ENCODE measurements around the gene ANKRD12. TPM values are rescaled to one million over a fixed set of nuclear protein-coding genes. Genes with fewer than 3 reads are reported as not detected.

ANKRD12 gene
- total RNA-seq, 1 donor from 2014 or later, result 53.3 TPM

DNA sequence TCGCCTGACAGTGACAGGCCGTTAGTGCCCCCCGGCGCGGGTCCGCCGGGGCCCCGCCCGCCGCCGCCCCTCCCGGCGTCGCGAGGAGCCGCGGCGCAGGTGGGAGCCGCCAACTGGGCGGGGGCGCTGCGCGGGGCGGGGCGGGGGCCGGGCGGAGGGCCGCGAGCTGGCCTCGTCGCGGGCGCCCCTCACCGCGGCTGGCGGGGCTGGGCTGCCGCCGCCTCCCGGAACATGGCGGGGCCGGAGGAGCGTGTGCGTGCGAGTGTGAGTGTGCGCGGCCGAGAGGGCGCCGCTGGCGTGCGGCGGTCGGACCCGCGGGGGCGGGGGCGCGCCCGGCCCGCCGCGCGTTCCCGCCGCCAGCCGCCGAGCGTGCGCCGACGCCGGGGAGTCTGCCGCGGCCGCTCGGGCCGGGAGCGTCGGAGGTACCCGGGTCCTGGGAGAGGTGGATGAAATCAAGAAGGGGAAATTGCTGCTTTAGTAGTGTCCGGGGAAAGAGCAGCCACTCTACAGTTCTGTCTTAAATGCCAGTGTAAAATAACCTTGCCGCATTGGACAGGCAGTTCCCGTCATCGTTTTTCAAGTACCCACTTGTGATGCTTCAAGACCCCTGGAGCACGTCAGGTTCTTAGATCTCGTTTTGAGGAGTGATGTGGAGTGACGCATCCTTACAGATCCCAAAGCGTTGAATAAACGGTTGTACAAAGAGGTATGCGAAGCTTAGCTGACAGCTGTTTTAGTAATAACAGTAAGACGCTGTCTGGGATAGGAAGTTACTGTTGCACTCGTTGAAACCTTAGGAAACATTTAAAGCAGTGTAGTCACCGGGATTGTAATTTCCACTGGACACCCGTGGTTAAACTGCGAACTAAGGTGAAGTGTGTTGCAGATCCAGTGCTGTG, 836 bp downstream of the ANKRD12 start:
- Mint-ChIP-seq H3K4me1 (ENCODE audit: low read depth) (peaks cover 32% of the 10 kb centered on the region), H3K4me3 (ENCODE audit: low read depth) (peak overlapping the region; percentile 90), H3K9me3 (ENCODE audit: low read depth) (no peaks in the 10 kb centered on the region), H3K27me3 (no peaks in the 10 kb centered on the region), H3K27ac (peak overlapping the region; percentile 95), H3K36me3 (ENCODE audit: insufficient read depth) (peaks cover 3% of the 10 kb centered on the region)
- TF ChIP-seq, protein P1, sequence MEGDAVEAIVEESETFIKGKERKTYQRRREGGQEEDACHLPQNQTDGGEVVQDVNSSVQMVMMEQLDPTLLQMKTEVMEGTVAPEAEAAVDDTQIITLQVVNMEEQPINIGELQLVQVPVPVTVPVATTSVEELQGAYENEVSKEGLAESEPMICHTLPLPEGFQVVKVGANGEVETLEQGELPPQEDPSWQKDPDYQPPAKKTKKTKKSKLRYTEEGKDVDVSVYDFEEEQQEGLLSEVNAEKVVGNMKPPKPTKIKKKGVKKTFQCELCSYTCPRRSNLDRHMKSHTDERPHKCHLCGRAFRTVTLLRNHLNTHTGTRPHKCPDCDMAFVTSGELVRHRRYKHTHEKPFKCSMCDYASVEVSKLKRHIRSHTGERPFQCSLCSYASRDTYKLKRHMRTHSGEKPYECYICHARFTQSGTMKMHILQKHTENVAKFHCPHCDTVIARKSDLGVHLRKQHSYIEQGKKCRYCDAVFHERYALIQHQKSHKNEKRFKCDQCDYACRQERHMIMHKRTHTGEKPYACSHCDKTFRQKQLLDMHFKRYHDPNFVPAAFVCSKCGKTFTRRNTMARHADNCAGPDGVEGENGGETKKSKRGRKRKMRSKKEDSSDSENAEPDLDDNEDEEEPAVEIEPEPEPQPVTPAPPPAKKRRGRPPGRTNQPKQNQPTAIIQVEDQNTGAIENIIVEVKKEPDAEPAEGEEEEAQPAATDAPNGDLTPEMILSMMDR (IDR thresholded peaks at IDR 0.05; ENCODE audit: unreplicated experiment), result no peak
- DNase-seq (ENCODE audit: low spot score, unreplicated experiment), result peak; percentile 45

DNA sequence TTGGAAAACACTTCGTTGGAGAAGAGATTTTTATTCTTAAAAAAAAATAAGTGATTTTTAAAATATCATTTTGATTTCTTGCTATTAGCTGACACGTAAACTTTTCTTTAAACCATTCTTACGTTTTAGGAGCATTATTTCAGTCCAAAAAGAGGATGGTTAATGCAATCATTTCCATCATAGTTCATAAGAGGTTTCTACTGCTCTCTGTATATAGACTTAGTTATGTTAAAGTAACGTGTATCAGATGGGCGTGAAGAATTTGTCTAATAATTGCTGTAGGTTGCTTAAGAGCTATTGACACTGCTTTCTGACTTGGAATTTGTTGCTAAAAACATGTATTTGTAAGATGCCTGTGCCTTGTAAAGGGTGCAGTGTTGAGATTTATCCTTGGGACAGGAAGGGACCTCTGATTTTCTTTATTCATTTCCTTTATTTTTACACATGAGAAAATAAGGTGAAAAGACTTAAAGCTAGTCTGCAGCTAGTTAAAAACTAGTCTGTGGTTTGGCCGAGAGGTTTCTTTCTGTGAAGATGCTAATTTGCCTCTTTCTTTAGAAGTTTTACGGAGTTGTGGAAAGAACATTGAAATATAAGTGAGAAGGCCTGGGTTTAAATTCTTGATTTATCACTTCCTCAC, 2.9 kb downstream of the ANKRD12 start:
- Mint-ChIP-seq H3K9me3 (ENCODE audit: low read depth) (no peaks in the 10 kb centered on the region), H3K4me3 (ENCODE audit: low read depth) (no peak overlapping the region), H3K27ac (no peak overlapping the region), H3K4me1 (ENCODE audit: low read depth) (peaks cover 26% of the 10 kb centered on the region), H3K36me3 (ENCODE audit: insufficient read depth) (no peaks in the 10 kb centered on the region), H3K27me3 (no peaks in the 10 kb centered on the region)
- no peak for DNase-seq (ENCODE audit: low spot score, unreplicated experiment)
- TF ChIP-seq, protein P1 (IDR thresholded peaks at IDR 0.05; ENCODE audit: unreplicated experiment), result no peak

DNA sequence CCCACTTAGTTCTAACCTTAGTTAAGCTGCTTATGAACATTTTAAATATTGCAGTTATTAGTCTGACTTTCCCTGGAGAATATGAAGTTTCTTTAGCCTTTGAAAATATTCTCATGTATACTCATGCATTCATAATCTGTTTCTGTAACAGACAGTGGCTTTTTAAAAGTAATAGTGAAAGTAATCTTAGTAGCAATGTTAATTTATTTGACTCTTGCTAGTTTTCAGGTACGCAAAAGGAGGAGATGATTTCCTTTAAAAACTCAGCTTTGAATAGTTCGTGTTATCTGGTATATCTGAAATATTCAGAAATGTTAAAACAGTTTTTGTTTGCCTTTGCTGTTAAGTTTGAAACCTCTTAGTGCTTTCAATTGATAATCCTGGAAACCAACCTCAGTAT, 3.8 kb downstream of the ANKRD12 start:
- Mint-ChIP-seq H3K4me3 (ENCODE audit: low read depth) (no peak overlapping the region), H3K4me1 (ENCODE audit: low read depth) (peaks cover 21% of the 10 kb centered on the region), H3K9me3 (ENCODE audit: low read depth) (no peaks in the 10 kb centered on the region), H3K27me3 (no peaks in the 10 kb centered on the region), H3K36me3 (ENCODE audit: insufficient read depth) (no peaks in the 10 kb centered on the region), H3K27ac (no peak overlapping the region)
- TF ChIP-seq, protein P1 (IDR thresholded peaks at IDR 0.05; ENCODE audit: unreplicated experiment), result no peak
- no peak for DNase-seq (ENCODE audit: low spot score, unreplicated experiment)

DNA sequence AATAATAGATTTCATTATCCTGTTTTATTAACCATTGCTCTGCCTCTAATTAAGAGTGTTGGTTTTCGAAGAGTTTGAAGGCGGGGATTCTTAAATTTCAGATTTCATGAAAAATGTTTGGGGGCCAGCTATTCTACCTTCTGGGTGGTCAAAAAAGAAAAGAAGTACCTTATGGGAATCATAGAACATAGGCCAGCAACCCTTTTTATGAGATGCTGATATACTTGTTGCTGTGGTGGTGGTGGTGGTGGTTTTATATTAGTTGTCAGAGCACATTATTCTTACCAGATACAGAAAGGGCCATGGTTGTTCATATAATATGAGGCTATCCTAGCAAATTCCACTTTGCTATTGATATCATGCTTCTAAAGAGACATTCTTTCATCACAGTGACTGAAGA, 4.4 kb downstream of the ANKRD12 start:
- Mint-ChIP-seq H3K27me3 (no peaks in the 10 kb centered on the region), H3K4me1 (ENCODE audit: low read depth) (peaks cover 16% of the 10 kb centered on the region)

DNA sequence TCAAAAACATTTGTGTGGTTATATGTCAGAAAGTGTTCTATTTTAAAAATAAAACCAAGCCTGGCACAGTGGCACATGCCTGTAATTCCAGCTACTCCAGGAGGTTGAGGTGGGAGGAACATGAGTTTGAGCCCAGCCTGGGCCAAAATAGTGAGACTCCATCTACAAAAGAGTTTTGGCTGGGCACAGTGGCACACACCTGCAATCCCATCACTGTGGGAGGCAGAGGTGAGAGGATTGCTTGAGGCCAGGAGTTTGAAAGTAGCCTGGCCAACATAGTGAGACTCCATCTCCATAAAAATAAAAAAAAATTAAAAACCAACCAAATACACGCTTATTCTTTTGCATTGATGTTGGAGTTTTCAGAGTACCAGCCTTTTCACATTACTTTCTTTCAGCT, 9.6 kb downstream of the ANKRD12 start:
- H3K27me3 Mint-ChIP-seq, result no peaks in the 10 kb centered on the region
- no peaks in the 10 kb centered on the region for H3K36me3 Mint-ChIP-seq (ENCODE audit: insufficient read depth)
- TF ChIP-seq, protein P1 (IDR thresholded peaks at IDR 0.05; ENCODE audit: unreplicated experiment), result no peak
- peaks cover 7% of the 10 kb centered on the region for H3K4me1 Mint-ChIP-seq (ENCODE audit: low read depth)
- no peak overlapping the region for H3K27ac Mint-ChIP-seq
- DNase-seq (ENCODE audit: low spot score, unreplicated experiment), result no peak
- no peak overlapping the region for H3K4me3 Mint-ChIP-seq (ENCODE audit: low read depth)
- no peaks in the 10 kb centered on the region for H3K9me3 Mint-ChIP-seq (ENCODE audit: low read depth)

More for the DNA sequence above, 4.4 kb downstream of the ANKRD12 start:
- no peak for DNase-seq (ENCODE audit: low spot score, unreplicated experiment)
- Mint-ChIP-seq H3K27ac (peak overlapping the region; percentile 28), H3K4me3 (ENCODE audit: low read depth) (no peak overlapping the region), H3K9me3 (ENCODE audit: low read depth) (no peaks in the 10 kb centered on the region), H3K36me3 (ENCODE audit: insufficient read depth) (no peaks in the 10 kb centered on the region)
- TF ChIP-seq, protein P1 (IDR thresholded peaks at IDR 0.05; ENCODE audit: unreplicated experiment), result no peak

Measured in progenitor cell of endocrine pancreas (in vitro differentiated cells).